Measurements from ENCODE around the gene ISL2.

The ISL2 gene

DNA sequence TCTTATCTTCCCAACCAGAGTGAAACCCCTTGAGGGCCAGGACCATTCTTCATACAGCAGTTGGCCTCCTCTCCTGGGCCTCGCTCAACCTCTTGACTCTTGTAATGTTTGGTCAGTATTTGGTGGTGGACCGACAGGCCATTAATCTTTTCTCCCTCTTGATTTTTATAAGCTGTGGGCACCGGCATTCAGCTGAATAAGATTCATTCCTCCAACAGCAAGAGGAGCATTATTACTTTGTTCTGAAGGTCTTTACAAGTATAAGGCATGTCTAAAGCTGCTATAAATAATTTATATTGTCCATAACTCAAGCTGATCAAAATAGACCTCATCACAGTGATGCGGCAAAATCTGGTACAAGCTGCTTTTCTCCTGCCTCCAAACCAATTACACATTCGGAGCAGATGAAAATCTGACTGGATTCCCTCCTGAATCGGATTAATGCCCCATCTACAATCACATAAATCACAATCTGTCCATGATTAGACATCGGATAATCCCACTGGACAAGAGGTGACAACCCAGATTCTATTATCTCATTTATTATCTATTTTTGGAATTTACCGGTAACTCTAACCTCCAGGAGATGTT is 8.4 kb upstream of the ISL2 start:
- no peak for DNase-seq

DNA sequence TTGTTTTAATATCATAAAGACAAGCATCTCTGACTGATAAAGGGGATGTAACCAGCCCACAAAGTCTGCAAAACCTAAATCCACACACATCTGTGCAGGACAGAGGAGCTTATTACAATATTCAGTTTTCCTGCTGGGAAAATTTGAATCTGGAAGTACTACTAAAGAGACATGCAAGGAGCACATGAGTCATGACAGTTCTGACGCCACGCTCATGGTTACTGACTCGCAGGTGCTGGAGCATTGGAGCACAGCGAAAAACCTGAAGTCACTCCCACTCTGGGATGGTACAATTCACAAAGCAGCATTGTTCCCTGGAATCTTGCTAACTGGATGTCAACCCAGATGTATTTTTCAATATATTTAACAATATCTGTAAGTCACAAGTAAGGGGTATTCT is 7.6 kb upstream of the ISL2 start:
- no peak for DNase-seq

DNA sequence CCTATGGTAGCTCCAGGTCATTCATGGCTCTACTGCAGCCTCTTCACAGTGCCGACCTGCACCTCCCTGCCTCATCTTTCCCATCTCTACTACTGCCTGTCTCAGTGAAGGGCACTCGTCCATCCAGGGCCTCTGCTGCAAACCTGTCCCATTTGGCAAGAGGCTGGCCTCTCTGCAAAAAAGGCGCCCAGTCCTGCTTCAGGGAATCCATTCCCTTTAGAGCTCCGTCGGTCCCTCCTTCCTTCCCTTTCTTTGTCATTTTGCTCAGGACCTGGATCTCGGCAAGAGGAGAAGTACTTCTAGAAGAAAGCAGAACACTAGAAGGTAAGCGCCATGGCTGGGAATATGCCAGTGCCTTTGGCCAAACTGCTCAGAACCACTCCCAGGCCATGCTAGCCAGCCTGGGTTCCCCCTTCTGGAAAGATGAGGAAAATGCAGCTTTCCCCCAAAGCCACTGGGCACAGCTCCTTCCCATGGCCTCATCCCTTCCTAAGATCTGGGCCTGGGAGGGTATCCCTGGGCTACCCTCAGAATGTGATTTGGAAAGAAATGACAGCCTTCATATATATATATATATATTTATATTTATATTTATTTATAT is 6.4 kb upstream of the ISL2 start:
- no peak for DNase-seq

DNA sequence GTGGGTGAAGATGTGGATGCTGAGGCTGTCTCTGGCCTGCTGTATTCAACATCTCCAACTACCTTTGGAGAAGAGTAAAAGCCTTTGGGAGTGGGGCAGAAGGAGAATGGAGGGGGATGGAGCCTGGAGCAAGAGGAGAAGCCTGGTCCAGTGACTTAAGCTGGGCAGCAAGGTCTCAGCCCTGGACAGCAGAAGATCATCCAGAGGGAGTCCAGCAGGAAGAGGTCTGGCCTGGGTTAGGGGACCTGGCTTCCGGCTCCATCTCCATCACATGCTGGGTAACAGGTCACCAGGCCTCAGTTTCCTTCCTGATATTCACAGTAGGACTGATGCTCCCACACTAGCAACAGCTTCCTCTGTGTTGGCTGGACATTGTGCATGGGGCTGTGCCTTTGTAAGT is 3.8 kb upstream of the ISL2 start:
- DNase-seq: no peak

DNA sequence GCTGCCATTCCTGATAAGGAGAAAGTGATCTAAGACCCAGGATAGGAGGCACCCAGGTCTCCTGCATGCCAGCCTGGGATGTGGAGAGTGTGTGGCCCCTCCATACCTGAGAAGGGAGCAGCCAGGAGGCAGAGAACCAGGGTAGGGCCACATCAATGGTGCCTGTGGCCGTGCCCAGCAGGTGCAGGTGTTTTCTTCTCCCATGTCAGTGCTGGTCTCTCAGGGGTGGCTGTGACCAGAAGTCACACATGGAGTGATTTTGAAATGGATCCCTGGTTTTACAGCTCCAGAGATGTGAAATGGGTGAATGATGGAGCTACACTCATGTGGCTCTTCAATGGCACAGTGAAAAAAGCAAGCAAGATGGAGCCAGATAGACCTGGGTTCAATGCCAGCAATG is 3.3 kb upstream of the ISL2 start:
- DNase-seq: no peak

DNA sequence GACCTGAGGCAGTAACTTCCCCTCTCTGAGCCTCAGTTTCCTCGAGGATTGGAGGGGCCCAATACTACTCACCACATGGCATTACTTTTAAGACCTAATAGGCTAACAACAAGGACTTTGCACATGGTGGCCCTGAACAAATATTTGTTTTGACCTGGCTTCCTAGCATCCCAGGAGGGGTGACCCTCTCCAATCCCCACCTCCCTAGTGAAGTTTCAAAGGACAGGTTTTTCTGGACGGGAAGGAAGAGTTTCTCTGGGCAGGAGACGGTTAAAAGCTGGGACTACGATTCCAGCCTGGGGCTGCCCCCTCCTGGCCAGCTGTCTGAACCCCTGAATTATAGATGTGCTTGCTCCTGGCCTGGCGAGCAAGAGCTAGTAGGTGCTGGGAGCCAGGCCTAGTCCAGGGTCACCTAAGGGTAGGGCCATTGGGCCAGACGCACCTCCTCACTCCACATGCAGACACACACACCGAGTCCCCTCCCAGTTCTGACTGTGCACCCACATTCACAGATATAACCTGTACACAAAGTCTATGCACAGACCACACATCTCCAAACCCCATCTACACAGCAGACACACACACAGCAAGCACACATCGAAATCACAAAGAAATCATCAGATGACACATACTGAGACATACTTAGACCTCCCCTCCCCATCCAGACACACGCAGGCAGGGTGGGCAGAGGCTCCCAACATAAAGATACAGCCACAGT is 2.7 kb upstream of the ISL2 start:
- DNase-seq: no peak

DNA sequence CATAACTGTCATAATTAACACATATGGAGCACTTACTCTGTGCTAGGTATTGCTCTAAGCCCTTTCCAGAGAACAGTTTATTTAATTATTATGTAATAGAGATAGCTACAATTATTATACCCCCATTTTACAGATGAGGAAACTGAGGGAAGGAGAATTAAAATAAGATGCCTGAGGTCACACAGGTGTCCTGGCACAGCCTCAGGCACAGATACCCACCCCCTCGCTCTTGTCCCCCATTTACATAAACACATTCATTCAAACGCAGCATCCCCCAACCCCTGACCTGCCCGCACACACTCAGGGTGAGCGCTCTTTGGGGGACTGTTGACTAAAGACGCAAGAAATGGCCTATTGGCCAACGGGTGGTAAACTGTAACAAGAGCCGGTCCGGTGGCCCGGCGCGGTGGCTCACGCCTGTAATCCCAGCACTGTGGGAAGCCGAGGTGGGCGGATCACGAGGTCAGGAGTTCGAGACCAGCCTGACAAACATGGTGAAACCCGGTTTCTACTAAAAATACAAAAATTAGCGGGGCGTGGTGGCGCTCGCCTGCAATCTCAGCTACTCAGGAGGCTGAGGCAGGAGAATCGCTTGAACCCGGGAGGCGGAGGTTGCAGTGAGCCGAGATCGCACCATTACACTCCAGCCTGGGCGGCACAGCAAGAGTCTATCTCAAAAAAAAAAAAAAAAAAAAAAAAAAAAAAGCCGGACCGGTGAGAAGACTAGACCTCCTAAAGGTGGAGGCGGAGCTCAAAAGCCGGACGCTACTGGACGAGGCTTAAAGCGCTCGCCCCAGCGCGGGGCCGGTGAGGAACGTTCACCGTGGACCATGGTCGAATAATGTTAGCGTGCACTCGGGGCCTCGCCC is 1.9 kb upstream of the ISL2 start:
- no peak for DNase-seq

DNA sequence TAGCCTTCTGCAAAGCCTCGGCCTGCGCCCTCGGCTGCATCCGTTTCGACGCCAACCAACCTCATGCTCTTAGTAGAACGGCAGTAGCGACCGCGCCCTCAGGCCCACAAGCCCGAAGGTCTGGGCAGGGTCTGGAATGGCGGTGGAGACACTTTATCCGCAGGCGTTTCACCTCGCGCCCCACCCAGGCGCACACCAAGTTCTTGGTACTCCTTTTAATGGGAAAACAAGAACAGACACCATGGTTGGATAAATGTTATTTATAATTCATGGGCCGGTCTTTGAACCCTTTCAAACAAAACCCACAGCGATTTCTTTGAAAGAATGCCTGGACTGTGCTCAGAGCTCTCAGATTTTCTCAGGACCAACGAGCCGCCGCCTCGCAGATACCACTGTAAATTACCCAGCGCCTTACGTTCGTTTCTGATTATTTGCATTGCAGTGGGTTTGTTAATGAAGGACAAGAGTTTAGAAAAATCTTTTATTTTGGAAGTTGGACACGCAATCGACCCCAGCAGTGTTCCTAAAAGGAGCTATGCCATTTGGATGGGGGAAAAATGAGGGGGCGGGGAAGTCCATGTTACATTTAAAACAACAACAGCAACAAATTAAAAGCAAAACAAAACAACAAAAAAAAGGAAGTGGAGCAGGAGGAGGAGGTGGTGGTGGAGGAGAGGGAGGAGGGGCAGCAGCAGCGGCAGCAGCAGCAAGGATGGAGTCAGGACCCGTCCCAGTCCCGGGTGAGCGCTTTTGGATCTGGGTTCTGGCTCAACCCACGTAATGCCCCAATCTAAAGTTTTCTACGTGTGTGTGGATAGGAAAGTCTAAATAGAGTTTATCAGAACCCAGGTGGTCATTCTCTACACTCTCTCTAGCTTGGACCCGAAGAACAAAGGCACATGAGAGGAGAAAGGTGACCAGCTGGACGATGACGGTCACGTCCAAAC is 993 bp upstream of the ISL2 start:
- DNase-seq: peak in 1 of 2 donors; percentile 23

DNA sequence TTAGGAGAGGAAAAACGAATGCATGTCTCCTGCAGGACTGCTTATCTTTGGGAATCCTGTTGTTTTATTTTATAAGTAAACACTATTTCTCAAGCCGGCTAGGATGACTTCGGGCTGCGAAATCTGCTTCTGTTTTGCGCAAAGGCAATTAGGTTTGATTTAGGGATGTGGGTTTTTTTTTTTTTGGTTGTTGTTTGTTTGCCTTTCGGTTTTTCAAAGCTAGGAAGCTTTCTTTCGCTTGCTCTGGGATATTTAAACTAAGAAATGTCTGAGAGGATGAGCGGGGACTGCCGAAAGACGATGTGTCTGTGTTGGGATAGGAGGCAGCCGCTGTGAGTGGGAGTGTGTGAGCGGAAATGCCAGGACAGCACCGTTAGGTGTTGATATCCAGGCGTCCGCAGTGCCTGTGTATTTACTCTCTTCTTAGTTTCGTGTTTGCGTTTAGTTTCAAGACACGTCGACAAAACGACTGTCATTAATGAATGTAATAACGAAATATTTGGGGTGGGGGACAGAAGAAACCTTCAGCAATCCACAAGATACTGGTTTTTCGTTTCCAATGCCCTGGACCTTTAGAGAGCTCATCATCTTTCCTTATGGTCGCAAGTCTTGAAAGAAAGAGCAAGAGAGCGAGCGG is 604 bp downstream of the ISL2 start:
- peak in 1 of 2 donors; percentile 16 for DNase-seq

DNA sequence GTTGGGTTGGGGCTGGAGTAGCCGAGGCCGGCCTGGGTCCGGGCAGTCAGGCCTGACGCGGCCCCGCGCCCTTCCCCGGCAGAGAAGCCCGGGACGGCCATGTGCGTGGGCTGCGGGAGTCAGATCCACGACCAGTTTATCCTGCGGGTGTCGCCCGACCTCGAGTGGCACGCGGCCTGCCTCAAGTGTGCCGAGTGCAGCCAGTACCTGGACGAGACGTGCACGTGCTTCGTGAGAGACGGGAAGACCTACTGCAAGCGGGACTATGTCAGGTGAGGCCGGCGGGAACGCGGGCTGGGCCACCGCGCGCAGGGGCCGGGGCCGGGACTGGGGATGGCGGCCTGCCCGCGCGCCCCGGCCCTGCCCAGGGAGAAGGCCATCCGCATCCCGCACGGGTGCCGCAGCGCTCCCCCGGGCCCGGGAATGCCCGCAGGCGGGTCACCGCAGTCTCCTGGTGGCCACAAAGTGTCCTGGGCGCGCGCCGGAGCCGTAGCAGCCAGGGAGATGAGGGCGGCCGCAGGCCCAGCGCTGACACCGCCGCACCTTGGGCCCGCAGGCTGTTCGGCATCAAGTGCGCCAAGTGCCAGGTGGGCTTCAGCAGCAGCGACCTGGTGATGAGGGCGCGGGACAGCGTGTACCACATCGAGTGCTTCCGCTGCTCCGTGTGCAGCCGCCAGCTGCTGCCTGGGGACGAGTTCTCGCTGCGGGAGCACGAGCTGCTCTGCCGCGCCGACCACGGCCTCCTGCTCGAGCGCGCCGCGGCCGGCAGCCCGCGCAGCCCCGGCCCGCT is 1.3 kb downstream of the ISL2 start:
- DNase-seq: peak in 1 of 2 donors; percentile 33

DNA sequence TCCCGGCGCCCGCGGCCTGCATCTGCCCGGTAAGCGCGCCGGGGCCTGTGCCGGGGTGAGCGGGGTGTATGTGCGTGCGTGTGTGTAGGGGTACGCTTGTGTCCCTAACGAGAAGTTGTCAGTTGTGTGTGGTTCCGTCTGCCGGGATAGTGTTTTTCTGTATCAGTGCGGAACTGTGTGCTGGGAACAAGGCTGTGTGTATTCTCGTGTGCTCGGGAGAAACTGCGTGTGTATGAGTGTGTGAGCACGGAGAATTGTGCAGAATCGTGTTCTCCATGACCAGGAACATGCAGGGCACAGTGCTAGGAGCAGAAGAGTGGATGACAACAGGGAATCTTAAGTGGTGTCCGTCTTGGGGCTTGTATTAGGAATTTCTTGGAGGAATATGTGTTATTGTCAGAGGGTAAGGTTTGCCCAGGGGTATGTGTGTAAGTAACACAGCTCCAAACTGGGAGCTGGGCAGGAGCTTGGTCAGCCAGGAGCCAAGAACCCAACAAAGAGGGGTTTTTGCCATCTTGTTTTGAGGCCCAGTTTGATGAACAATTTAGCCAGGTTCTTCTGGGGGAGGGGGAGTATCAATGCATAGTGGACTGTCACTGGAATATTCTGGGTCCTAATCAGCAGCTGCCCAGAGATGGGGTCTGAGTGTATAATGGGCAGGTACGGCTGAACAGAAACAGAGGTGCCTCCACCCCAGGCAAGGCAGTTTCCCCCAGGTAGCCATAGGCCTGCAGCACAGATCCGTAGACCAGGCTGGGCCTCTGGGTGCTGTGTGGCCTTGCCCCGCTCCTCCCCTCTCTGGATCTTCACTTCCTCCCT is 2.1 kb downstream of the ISL2 start:
- no peak for DNase-seq

DNA sequence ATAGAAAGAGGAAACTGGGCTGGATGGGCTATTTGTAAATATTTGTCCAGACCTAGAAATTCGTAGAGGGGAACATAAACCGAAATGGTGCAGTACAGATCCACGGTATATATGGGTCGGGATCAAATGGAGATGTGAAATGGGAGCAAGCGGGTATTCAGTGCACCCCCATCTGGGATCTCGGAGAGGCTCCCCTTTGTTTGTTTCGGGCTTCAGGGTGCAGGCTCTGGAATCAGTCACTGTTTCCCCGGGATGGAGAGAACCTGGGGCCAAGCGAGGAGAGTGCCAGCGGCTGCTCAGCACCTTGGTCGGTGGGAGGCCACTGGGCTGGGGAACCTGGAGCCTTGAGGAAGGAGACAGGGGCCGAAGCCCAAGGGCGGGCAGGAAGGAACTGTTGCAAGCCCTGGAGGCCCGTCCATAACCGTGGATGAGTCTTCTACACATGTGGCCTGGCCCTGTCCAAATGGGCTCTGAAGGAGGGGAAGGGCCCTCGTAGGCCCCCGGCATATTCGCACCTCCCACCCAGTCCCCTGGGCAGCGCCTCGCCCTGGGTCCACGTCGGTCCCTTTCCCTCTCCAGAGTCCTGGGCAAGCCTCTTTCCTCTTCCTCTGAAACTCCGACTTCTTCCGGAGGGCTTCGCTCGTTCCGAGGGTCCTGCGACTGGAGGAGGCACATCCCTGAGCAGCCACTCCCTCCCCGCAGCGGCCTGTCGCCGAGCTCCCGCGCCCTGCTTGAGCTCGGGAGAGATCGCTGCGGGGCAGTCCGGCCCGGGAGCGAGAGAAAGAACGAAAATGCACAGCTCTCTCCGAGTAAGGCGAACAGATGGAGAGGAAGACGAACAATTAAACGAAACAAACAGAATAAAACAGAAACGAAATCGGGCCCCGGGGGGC is 3.0 kb downstream of the ISL2 start:
- DNase-seq: peak in 1 of 2 donors; percentile 7

DNA sequence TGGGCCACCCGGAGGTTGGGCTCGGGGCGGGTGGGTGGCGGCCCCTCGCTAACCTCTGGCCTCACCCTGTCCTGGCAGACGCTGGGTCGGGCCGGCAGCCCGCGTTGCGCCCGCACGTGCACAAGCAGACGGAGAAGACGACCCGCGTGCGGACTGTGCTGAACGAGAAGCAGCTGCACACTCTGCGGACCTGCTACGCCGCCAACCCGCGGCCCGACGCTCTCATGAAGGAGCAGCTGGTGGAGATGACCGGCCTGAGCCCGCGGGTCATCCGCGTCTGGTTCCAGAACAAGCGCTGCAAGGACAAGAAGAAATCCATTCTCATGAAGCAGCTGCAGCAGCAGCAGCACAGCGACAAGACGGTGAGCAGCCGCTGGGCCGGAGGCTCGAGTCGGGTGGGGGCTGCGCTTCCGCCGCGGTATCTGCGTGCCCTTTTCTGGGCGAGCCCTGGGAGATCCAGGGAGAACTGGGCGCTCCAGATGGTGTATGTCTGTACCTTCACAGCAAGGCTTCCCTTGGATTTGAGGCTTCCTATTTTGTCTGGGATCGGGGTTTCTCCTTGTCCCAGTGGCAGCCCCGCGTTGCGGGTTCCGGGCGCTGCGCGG is 3.7 kb downstream of the ISL2 start:
- peak; percentile 30 to 43 for DNase-seq

DNA sequence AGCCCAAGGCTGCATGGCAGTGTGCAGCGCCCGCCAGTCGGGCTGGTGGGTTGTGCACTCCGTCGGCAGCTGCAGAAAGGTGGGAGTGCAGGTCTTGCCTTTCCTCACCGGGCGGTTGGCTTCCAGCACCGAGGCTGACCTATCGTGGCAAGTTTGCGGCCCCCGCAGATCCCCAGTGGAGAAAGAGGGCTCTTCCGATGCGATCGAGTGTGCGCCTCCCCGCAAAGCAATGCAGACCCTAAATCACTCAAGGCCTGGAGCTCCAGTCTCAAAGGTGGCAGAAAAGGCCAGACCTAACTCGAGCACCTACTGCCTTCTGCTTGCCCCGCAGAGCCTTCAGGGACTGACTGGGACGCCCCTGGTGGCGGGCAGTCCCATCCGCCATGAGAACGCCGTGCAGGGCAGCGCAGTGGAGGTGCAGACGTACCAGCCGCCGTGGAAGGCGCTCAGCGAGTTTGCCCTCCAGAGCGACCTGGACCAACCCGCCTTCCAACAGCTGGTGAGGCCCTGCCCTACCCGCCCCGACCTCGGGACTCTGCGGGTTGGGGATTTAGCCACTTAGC is 4.3 kb downstream of the ISL2 start:
- DNase-seq: peak; percentile 49 to 64

DNA sequence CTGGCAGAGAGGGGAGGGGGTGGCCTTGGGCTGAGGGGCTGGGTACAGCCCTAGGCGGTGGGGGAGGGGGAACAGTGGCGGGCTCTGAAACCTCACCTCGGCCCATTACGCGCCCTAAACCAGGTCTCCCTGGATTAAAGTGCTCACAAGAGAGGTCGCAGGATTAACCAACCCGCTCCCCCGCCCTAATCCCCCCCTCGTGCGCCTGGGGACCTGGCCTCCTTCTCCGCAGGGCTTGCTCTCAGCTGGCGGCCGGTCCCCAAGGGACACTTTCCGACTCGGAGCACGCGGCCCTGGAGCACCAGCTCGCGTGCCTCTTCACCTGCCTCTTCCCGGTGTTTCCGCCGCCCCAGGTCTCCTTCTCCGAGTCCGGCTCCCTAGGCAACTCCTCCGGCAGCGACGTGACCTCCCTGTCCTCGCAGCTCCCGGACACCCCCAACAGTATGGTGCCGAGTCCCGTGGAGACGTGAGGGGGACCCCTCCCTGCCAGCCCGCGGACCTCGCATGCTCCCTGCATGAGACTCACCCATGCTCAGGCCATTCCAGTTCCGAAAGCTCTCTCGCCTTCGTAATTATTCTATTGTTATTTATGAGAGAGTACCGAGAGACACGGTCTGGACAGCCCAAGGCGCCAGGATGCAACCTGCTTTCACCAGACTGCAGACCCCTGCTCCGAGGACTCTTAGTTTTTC is 4.9 kb downstream of the ISL2 start:
- peak in 1 of 2 donors; percentile 15 for DNase-seq

DNA sequence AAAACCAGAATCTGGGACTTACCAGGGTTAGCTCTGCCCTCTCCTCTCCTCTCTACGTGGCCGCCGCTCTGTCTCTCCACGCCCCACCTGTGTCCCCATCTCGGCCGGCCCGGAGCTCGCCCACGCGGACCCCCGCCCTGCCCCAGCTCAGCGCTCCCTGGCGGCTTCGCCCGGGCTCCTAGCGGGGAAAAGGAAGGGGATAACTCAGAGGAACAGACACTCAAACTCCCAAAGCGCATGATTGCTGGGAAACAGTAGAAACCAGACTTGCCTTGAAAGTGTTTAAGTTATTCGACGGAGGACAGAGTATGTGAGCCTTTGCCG is 5.4 kb downstream of the ISL2 start:
- DNase-seq: no peak

DNA sequence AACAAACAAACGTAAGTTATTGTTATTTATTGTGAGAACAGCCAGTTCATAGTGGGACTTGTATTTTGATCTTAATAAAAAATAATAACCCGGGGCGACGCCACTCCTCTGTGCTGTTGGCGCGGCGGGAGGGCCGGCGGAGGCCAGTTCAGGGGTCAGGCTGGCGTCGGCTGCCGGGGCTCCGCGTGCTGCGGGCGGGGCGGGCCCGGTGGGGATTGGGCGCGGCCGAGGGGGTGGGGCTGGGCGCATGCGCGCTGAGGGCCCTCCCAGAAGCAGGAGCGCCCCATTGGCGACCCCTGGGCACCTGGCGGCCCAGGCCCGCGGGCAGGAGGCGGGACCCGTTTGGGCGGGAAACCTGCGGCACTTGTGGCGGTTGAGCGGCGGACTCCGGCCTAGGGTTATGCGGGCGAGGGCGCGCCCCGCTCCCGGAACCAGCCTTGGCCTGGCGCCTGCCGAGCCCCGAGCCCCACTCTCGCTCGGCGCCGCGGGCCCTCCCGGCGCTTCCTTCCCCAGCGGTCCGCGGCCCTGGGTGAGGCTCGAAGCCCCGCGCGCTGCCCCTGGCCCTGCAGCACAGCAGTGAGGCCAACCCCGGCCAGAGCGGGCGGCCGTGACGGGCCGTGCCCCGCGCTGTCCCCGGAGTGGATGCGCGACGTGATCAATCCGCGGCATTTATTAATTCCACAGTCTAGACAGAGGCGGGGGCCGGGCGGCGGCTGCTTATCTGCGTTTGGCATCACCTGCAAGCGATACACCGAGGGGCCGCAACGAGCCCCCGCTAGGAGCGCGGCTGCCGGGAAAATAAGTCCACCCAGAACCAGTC is 6.0 kb downstream of the ISL2 start:
- DNase-seq: peak in 1 of 2 donors; percentile 27
